ENCODE results near the gene KTN1. TPM values are rescaled to one million over a fixed set of nuclear protein-coding genes. Genes with fewer than 3 reads are reported as not detected.
A peak's percentile ranks its signal among the peaks of the same experiment; 100 is the strongest.

Gene KTN1
- total RNA-seq, 1 experiment from 2014 or later, result 125 TPM

DNA sequence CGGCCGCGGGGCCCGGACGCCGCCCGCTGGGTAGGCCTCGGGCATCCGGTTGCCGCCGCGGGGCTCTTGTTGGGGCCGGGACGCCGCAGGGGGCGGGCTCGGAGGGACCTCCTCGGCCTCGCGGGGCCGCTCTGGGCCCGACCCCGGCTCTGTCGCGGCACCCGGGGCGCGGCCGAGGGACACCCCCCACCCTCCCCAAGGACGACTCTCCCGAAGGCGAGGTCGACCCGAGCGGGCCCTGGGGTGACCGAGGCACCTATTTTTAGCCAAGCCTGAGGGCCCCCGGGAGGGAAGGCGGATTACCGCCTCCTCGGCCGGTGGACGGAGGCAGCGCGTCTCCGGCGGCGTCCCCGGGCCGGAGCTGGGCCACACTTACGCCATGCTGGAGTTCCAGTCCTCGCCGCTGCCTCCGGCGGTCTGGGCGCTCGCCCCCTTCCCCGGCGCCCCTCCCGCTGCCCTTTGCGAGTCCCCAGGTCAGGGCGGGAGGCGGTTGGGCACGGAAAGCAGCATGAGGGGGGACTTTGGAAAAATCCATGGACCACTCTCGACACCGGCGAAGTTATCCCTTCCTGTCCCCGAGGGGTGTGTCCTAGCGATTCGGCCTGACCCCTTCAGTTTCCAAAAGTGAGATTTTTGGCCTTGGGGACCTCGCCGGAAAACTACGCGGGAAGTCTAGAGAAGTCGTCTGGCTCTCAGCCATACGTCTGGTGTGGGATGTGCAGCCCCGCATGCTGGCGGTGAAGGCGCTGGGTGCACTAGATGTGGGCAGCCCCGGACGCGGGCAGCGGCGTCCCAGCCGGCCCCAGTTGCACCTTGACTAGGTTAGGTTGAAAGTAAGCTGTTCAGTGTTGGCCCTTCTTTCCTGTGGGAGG, 699 bp downstream of the KTN1 start (continued):
- TF ChIP-seq GRHL2 (CRISPR knock-in tag; IDR thresholded peaks at IDR 0.05; ENCODE audit: insufficient replicate concordance, severe bottlenecking), result no peak
- TF ChIP-seq FOXP1 (CRISPR knock-in tag; IDR thresholded peaks at IDR 0.05; ENCODE audit: borderline replicate concordance), result 0 out of 2 replicates have a peak, but pooled peaks have one; percentile 40
- TF ChIP-seq, protein P1, sequence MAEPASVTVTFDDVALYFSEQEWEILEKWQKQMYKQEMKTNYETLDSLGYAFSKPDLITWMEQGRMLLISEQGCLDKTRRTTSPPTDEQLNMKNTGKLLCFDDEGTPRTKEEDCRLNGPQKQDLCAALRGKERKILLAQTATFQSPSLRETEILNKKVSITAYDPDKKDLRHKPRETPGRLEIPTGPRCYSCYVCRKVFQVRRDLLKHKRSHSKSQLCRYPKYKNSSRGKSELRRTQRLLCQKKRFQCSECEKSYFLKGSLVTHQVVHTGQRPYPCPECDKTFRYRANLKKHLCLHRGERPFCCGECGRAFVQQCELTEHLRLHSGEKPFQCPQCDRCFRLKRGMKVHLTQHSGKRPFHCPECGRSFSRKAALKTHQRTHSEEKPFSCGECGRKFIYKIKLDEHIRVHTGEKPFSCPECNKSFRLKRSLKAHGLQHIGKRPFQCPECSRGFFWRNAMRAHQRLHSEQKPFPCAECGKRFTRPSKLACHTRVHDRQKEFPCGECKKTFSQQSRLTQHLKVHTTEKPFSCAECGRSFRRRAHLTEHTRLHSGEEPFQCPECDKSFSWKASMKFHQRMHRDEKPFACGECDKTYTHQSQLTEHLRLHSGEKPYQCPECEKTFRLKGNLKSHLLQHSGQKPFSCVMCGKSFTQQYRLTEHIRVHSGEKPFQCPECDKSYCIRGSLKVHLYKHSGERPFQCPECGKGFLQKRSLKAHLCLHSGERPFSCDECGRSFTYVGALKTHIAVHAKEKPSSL (CRISPR knock-in tag; conservative IDR thresholded peaks at IDR 0.05), result no peak
- TF ChIP-seq, protein P2, sequence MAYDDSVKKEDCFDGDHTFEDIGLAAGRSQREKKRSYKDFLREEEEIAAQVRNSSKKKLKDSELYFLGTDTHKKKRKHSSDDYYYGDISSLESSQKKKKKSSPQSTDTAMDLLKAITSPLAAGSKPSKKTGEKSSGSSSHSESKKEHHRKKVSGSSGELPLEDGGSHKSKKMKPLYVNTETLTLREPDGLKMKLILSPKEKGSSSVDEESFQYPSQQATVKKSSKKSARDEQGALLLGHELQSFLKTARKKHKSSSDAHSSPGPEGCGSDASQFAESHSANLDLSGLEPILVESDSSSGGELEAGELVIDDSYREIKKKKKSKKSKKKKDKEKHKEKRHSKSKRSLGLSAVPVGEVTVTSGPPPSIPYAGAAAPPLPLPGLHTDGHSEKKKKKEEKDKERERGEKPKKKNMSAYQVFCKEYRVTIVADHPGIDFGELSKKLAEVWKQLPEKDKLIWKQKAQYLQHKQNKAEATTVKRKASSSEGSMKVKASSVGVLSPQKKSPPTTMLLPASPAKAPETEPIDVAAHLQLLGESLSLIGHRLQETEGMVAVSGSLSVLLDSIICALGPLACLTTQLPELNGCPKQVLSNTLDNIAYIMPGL (CRISPR knock-in tag; IDR thresholded peaks at IDR 0.05), result peak; percentile 76; the same call in 1 of the 2 replicates

DNA sequence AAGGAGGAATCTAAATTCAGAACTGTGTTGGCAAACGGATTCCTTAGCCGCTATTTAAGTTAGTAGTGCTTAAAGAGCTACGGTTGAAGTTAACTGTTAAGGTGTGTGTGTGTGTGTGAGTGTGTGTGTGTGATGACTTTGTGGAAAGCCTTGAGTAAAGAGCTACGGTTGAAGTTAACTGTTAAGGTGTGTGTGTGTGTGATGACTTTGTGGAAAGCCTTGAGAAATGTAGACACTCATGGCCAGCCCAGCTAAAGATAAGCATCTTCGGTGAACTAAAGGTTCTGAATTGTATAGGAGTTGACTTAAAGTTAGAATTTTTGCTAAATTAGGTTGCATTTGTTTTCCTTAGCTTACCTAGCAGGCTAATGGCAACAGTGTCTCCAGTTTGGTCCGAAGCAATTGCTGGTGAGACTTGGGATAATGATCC, 1.4 kb downstream of the KTN1 start:
- POLR2A ChIA-PET, result interaction anchor here (0.8 to 1.5 kb wide), 3 partner anchors 10 to 141 kb away, joined by 3 read pairs; partner anchors contain the start of gene TBPL2
- Mint-ChIP-seq H3K4me3 (peak overlapping the region; percentile 89), H3K27ac (peak overlapping the region; percentile 94)

DNA sequence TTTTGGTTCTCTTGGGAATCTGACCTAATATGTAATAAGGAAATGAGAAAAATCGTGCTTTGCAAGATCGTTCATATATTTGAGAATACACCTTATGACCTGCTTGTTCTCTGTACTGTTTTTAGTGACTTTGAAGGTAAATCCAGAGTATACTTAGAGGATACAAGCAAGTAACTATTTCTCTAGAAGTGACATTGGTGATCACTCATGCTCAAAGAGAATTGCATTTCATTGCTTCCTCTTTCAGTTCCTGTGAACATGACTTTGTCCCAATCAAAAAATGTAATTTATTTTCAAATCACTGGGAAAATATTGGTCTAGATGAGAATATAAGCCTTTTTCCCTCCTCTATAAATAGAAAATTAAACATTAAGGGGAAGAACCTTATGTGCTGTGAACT, 2.7 kb downstream of the KTN1 start:
- Mint-ChIP-seq H3K4me3 (no peak overlapping the region), H3K4me1 (peaks cover 46% of the 10 kb centered on the region), H3K9me3 (no peaks in the 10 kb centered on the region), H3K27ac (no peak overlapping the region), H3K27me3 (ENCODE audit: low read depth) (no peaks in the 10 kb centered on the region), H3K36me3 (no peaks in the 10 kb centered on the region)
- POLR2A ChIA-PET, result no interaction called here
- CTCF ChIA-PET, result no interaction called here
- DNase-seq (ENCODE audit: low spot score) (no peak), ATAC-seq (no peak)
- TF ChIP-seq, protein P3, sequence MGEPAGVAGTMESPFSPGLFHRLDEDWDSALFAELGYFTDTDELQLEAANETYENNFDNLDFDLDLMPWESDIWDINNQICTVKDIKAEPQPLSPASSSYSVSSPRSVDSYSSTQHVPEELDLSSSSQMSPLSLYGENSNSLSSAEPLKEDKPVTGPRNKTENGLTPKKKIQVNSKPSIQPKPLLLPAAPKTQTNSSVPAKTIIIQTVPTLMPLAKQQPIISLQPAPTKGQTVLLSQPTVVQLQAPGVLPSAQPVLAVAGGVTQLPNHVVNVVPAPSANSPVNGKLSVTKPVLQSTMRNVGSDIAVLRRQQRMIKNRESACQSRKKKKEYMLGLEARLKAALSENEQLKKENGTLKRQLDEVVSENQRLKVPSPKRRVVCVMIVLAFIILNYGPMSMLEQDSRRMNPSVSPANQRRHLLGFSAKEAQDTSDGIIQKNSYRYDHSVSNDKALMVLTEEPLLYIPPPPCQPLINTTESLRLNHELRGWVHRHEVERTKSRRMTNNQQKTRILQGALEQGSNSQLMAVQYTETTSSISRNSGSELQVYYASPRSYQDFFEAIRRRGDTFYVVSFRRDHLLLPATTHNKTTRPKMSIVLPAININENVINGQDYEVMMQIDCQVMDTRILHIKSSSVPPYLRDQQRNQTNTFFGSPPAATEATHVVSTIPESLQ (CRISPR knock-in tag; IDR thresholded peaks at IDR 0.05), result no peak
- TF ChIP-seq JAZF1 (CRISPR knock-in tag; IDR thresholded peaks at IDR 0.05), result no peak
- no peak for TF ChIP-seq NR1H2 (CRISPR knock-in tag; IDR thresholded peaks at IDR 0.05)
- no peak for TF ChIP-seq ZBTB21 (CRISPR knock-in tag; IDR thresholded peaks at IDR 0.05; ENCODE audit: borderline replicate concordance)
- TF ChIP-seq IRF2 (CRISPR knock-in tag; IDR thresholded peaks at IDR 0.05; ENCODE audit: borderline replicate concordance, low read depth), result no peak
- no peak for TF ChIP-seq SOX15 (CRISPR knock-in tag; IDR thresholded peaks at IDR 0.05)
- TF ChIP-seq MXD4 (CRISPR knock-in tag; IDR thresholded peaks at IDR 0.05; ENCODE audit: borderline replicate concordance), result no peak
- TF ChIP-seq SP1 (CRISPR knock-in tag; conservative IDR thresholded peaks at IDR 0.05), result no peak
- TF ChIP-seq ZNF121 (CRISPR knock-in tag; IDR thresholded peaks at IDR 0.05), result no peak
- no peak for TF ChIP-seq ZNF138 (CRISPR knock-in tag; conservative IDR thresholded peaks at IDR 0.05)
- TF ChIP-seq, protein P4, sequence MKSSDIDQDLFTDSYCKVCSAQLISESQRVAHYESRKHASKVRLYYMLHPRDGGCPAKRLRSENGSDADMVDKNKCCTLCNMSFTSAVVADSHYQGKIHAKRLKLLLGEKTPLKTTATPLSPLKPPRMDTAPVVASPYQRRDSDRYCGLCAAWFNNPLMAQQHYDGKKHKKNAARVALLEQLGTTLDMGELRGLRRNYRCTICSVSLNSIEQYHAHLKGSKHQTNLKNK (CRISPR knock-in tag; IDR thresholded peaks at IDR 0.05), result no peak
- TF ChIP-seq, protein P5, sequence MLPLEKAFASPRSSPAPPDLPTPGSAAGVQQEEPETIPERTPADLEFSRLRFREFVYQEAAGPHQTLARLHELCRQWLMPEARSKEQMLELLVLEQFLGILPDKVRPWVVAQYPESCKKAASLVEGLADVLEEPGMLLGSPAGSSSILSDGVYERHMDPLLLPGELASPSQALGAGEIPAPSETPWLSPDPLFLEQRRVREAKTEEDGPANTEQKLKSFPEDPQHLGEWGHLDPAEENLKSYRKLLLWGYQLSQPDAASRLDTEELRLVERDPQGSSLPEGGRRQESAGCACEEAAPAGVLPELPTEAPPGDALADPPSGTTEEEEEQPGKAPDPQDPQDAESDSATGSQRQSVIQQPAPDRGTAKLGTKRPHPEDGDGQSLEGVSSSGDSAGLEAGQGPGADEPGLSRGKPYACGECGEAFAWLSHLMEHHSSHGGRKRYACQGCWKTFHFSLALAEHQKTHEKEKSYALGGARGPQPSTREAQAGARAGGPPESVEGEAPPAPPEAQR (CRISPR knock-in tag; IDR thresholded peaks at IDR 0.05), result no peak
- TF ChIP-seq, protein P6, sequence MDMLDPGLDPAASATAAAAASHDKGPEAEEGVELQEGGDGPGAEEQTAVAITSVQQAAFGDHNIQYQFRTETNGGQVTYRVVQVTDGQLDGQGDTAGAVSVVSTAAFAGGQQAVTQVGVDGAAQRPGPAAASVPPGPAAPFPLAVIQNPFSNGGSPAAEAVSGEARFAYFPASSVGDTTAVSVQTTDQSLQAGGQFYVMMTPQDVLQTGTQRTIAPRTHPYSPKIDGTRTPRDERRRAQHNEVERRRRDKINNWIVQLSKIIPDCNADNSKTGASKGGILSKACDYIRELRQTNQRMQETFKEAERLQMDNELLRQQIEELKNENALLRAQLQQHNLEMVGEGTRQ (CRISPR knock-in tag; IDR thresholded peaks at IDR 0.05), result no peak
- no peak for TF ChIP-seq SMAD4 (CRISPR knock-in tag; IDR thresholded peaks at IDR 0.05)
- no peak for TF ChIP-seq TP53 (CRISPR knock-in tag; IDR thresholded peaks at IDR 0.05)

More for the DNA sequence above, 1.4 kb downstream of the KTN1 start:
- Mint-ChIP-seq H3K4me1 (peaks cover 33% of the 10 kb centered on the region), H3K9me3 (no peaks in the 10 kb centered on the region), H3K36me3 (no peaks in the 10 kb centered on the region), H3K27me3 (ENCODE audit: low read depth) (no peaks in the 10 kb centered on the region)
- DNase-seq (ENCODE audit: low spot score), result no peak
- TF ChIP-seq ZNF263 (CRISPR knock-in tag; IDR thresholded peaks at IDR 0.05; ENCODE audit: low read depth) (no peak), ZNF121 (CRISPR knock-in tag; IDR thresholded peaks at IDR 0.05) (no peak), JUN (CRISPR knock-in tag; IDR thresholded peaks at IDR 0.05) (no peak), ZNF671 (CRISPR knock-in tag; IDR thresholded peaks at IDR 0.05) (no peak), NFE2L1 (CRISPR knock-in tag; IDR thresholded peaks at IDR 0.05) (no peak), NR1H2 (CRISPR knock-in tag; IDR thresholded peaks at IDR 0.05) (no peak), IRF2 (CRISPR knock-in tag; IDR thresholded peaks at IDR 0.05; ENCODE audit: borderline replicate concordance, low read depth) (no peak), ZNF396 (CRISPR knock-in tag; IDR thresholded peaks at IDR 0.05; ENCODE audit: borderline replicate concordance) (no peak), ZNF416 (CRISPR knock-in tag; IDR thresholded peaks at IDR 0.05) (no peak)
- TF ChIP-seq, protein P7, sequence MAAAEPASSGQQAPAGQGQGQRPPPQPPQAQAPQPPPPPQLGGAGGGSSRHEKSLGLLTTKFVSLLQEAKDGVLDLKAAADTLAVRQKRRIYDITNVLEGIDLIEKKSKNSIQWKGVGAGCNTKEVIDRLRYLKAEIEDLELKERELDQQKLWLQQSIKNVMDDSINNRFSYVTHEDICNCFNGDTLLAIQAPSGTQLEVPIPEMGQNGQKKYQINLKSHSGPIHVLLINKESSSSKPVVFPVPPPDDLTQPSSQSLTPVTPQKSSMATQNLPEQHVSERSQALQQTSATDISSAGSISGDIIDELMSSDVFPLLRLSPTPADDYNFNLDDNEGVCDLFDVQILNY (CRISPR knock-in tag; IDR thresholded peaks at IDR 0.05), result no peak
- CTCF ChIA-PET, result interaction anchor here (1.2 to 1.5 kb wide), 3 partner anchors 13 to 141 kb away, joined by 4 to 11 read pairs (median 5); partner anchors contain the start of gene TBPL2
- ATAC-seq, result no peak
